NCI-H524 treated with DMSO at 0.1 percent for 48 hours (cell line): ENCODE results near the gene TSHZ2.
A peak's percentile ranks its signal among the peaks of the same experiment; 100 is the strongest.
"Not testable (repeated sequence)": the region's sequence is repeated elsewhere in the genome, so short reads cannot be mapped to it uniquely, and the experiment has no call there.

ENCODE experiments used
- DNase-seq: peaks from one replicate; lab custom pipeline; 2025; lab: John Stamatoyannopoulos, UW

TSHZ2 gene

DNA sequence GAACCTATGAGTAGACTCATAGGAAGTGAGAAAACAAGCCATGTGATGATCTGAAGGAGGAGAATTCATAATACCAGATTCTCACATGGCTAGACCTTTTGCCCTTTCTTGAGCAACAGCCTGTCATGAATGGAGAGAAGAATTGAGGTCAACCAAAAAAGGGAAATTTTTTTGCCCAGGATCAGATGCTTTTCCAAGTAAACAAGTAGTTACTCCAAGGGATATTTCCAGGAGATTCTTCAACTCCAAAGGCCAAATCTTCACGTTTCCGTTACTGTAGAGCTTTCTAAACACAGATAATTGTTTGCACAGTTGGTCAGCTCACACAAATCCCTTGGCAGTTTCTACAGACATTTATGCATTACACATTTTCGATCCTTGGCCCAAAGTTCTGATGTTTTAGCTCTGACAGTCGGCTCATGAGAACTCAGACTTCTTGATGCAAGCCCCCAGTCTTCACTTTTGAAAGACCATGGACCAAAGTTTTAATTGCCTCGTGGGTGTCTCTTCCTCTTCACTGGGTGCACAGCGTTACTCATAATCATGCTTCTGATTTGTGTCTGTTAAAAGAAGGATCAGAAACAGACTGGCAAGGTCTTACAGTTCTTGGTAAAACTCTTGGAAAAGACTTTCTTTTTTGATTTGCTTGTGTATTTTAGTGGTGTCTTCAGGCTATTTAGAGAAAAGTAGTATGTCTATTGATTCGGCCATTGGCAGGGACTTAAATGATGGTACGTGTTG is 115.0 kb downstream of the TSHZ2 start:
- no peak for DNase-seq

DNA sequence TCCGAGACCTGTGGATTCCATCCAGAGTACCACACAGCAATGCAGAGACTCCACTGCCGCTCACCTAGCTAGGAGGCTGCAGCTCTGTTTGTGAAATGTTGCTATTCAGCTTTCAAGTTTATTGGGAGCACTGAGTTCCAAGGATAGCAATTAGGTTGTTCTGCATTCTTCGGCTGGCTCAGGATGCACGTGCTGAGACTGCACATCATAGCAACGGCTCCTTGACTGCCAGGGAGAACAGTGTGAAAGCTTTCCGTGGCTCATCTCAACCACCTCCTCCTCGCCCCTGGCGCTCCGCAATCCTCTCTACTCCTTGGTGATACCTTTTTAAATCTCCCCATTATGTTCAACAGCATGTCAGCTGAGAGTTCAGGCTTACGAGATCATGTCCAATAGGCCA is 116.6 kb downstream of the TSHZ2 start:
- DNase-seq = no peak

DNA sequence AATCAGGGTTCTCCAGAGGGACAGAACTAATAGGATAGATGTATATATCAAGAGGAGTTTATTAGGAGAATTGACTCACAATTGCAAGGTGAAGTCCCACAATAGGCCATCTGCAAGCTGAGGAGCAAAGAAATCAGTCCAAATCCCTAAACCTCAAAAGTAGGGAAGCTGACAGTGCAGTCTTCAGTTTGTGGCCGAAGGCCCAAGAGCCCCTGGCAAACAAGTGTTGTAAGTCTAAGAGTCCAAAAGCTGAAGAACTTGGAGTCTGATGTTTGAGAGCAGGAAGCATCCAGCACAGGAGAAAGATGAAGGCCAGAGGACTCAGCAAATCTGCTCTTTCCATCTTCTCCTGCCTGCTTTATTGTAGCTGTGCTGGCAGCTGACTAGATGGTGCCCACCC is 117.7 kb downstream of the TSHZ2 start:
- DNase-seq = not testable (repeated sequence)

DNA sequence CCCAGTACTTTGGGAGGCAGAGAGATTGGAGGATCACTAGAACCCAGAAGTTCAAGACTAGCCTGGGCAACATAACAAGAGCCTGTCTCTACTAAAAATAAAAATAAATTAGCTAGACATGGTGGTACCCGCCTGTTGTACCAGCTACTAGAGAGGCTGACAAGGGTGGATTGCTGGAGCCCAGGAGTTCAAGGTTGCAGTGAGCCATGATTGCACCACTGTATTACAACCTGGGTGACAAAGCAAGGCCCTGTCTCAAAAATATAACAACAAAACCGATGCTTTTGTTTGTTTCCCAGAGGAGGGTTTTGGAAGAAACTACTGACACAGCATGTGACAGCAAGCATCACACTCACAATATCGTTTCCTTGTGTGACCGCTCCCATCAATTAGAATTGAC is 119.6 kb downstream of the TSHZ2 start:
- DNase-seq = no peak

DNA sequence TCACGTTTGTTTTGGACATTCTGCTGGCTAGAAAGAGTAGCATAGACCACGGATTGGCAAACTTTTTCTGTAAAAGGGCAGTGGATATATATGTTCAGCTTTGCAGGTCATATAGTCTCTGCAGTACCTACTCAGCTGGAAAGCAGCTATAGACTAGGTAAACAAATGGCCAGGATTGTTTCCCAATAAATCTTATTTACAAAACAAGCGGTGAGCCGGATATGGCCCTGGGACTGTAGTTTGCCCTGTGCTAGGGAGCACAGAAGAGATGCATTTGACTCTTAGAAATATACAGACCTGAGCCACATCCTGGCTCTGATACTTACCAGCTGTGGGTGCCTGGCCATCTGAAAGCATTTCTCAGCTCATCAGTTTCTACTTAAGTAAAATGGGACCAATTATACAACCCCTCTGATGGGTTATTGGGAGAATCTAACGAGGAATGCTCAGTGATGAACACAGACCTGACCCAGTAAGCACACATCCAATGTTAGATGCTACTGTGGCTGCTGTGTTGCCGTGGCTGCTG is 120.7 kb downstream of the TSHZ2 start:
- no peak for DNase-seq

DNA sequence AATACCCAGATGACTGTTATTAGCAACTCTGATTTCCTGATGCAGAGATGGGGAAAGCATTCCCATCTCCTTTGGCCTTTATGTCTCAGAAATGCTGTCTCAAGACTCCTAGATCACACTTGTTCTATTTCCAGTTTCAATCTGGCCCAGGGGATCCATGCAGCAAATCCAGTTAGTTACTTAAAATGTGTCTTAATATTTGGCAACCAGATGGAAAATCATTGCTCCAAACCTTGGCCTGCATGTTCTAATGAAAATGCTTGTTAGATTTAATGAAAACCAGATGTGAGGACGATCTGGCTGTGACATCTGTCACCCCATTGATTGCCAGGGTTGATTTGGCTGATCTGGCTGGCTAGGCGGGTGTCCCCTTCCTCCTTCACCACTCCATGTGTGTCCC is 125.2 kb downstream of the TSHZ2 start:
- peak; percentile 68 for DNase-seq

DNA sequence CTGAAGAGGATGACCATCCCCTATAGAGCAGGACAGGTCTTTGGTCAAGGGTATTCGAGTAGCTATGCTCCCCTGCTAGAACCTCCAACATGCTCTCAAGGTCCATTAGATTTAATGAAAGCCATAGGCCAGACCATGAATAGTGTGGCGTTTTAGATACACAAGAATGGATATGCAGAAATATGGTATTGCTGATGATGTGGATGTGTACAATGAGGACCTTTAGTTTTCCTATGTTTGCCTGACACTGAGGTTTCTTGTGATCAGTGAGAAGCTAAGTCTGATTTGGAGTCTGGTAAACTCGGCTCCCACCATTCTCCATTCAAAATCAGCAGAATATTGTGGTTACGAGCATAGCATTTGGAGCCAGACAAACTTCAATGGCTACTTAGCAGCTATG is 125.6 kb downstream of the TSHZ2 start:
- peak; percentile 52 for DNase-seq

DNA sequence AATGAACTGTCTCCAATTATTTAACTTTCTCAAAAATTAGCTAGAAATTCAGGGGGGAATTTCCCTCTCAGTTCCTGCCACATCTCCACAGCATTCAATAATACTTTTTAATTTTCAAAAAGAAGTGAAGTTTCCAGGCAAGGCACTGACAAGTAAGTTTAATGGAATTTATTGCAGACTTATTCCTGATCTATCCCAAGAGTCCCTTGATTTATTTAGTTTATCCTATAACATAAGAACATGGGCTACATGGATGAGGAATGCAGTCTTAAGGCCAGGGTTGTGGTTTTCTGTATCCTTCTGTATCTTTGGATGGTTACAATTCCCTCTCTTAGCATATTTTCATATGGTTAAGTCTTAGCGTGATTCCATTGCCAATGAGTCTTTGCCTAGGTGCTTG is 126.5 kb downstream of the TSHZ2 start:
- no peak for DNase-seq

DNA sequence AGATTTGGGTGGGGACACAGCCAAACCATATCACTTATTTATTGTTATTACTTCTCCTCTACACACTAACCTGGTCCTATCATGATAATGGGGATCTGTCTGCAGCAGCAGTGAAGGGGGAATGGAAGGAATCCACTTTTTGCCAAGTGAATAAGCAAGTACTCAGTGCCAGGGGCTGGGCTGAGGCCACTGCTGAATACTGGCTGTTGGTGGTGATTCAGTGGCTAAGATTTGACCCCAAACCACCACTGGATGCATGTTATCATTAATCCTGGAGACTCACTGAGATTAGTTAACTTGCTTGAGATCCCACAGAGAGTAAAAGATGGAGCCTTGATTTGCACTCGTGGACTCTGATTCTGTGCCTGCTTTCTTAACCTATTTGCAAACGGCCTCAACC is 127.7 kb downstream of the TSHZ2 start:
- DNase-seq = no peak

DNA sequence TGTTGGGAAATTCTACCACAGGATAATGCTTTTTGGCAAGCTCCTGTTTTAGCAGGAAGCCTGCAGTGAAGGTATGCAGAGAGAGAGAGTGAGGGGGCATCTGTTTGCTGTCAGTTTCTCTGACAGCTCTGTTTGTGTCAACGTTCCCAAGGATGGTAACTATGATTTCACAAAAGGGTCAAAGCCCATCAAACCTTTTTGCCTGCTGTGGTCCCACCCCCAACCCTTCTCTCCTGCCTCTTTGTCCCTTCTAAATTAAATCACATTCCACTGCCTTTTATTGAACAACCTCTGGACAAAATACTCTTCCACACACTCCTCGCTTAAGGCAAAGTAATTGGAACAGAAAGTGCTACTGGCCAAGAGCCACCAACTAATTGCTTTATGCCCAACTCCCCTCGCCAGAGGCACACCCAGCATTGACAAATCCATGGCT is 128.3 kb downstream of the TSHZ2 start:
- DNase-seq = no peak

DNA sequence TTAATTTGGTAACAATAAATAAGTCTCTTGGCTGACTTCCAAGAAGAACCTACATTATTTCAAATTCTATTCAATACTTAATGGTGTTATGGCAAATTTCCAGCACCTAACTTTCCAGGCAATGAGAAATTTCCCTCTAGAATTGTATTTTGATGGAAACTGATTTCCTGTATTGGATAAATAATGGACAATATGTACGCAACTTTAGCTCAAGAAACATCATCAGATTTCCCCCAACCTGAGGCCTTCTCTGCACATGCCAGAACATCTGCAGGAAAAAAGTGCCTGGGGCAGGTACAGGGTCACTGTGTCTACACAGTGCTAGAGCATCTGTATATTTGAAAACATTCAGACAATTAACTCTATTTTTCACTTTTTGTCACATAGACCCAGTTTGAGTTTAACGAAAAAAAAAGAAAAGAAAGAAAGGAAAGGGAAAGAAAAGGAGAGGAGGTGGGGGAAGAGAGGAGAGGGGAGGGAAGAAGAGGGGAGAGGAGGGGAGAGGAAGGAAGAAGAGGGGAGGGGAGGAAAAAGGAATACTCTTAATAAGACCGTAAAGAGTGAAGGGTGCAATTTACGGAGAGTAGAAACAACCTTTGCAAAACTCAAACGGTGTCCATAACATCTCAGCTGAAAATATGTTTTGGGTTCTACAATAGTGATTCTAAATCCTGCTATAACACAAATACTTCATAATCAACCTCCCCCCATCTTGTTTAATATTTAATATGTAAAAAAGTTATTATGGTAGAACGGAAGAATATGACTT is 130.0 kb downstream of the TSHZ2 start:
- no peak for DNase-seq

DNA sequence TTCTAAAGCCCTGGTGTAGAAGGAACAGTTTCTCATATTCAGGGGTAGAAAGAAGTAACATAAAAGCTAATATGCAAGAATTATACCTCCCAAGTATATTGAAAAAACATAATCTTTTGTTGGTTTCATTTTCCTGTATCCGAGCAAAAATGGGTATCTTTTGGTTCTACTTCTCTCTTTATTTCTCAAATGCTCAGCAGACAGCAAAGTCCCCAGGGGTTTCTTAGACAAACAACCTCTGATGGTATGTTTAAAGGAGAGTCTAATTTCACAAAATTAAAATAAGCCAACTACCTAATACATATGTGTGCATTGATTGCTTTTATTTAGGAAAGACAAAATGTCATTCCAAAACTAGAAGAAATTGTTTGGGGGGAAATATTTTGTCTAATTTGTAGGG is 131.0 kb downstream of the TSHZ2 start:
- no peak for DNase-seq

DNA sequence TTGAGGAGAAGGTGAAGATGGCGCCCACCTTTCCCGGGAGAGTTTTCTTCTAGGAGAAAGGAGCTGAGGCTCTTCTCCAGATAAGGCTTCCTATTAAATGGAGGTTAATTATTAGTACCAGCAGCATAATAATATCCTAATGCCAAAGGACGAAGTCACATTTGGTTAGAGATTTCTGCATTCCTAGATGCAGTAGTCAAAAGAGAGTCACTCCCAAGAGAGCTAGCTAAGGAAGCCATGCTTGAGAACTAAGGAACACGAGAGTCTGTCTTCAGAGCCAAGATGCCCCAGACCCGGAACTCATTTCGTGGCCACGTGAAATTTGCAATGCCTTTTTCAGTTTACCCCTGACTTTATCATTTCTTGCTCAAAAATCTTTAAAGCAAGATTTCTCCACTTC is 132.7 kb downstream of the TSHZ2 start:
- DNase-seq = no peak

DNA sequence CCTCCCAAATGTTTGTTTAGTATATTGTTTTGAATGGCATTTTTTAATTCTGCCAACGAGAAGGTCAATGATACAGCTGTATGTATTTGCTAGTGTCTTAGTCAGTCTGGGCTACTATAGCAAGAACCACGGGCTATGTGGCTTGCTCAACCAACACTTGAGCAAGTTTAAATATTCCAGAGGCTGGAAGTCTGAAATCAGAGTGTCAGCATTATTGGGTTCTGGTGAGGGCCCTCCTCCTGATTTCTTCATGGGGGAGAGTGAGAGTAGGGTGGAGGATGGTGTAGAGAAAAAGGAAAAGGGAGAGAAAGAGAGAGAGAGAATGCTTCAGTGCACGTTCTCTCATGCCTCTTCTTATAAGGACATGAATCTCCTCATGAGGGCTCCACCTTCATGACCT is 144.6 kb downstream of the TSHZ2 start:
- no peak for DNase-seq

DNA sequence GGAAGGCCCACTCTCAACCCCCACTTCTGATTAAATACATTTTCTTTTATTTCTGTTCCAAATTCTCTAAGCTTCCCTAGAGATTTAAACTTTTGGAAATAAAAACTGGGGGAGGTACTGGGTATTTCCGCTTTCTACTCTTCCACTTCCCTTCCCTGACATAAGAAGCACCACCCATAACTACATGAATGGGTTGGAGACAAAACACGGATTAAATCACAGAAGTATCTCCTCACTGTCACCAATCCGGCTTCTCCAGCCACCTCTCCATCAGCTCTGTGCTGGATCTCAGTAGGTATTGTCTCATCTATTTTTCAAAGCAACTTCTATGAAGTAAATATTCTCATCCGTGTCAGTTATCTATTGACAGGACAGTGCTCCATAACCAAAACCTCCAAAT is 150.7 kb downstream of the TSHZ2 start:
- no peak for DNase-seq

DNA sequence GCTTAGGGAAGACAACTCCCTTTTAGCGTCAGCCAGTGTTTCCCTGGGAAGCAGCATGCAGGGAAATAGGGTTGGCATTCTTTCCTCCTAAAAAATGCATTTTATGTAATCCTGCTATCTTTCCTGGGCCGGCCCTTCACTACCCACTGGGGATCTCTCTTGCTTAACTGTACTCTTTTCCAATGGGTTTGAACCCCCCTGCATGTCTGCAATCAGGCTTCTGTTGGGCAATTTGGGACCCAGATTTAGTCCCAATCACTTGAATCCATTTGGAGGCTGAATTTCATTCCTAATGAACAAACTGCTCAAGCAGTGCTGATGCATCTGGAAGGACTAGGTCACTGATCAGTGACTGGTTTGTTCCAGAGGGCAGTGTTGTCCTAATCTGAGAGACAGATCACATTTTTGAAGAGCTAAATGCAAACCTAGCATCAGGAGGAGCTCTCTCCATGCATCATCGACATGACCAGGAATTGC is 152.0 kb downstream of the TSHZ2 start:
- no peak for DNase-seq

DNA sequence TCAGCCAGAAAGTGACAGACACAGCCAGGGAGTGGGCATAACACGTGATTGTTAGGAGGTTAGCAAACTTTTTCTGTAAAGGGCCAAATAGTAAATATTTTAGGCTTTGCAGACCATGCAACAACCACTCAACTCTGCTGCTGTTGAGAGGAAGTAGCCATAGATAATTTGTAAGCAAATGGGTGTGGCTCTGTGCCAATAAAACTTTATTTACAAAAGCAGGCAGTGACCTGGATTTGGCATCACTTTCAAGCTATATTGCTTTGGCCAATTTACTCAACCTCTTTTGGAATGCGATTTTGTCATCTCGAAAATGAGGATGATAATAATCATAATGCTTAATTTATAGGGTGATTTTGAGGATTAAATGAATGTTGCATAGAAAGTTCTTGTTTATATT is 152.6 kb downstream of the TSHZ2 start:
- DNase-seq = no peak

DNA sequence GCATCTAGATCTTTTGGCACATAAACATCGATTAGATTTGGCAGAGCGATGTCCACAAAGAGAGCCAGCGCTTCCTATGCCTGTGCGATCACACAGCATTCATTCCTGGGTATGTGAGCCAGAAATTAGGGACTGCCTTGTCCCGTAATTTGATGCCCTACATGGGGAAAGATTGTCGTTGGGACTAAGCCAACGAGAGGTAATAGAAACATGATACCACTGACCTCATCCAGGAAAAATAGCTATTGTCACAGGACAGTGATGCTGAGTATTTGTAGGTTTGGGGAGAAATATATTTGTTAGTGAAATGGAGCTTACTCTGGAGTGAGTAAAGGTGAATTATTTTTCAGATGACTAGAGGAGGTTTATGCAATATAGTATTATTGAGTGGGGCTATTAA is 154.0 kb downstream of the TSHZ2 start:
- DNase-seq = no peak

DNA sequence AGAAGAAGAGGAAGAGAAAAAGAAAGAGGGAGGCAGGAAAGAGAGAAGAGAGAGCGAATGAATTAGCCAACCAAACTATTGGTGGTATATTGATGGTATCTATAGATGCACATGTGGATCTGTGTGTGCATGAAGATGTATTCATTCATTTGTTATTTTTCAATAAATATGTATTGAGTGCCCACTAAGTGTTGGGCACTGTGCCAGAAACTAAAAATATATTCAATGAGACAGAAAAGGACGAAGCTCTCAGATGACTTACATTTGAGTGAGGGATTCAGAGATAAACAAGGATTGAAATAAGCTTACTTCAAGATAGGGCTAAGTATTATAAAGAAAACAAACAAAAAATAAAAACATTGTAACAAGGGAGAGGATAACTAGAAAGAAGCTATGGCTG is 154.9 kb downstream of the TSHZ2 start:
- DNase-seq = no peak

DNA sequence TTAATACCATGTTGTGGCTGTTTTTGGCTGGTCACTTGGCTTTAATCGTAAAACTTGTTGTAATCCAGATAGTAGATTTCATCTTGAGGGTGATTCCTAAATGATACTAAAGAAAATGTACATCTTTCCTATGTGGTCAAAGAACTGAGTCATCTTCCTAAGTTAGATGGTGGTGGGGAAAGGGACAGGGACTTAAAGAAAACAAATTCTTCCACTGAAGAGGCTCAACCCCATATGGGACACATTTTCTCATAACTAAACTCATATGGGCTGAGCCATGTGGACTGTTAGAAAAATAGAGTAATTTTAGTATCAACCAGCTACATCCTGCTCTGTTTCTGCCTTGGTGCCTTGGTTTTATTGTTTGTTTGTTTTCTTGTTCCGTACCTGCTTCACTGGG is 155.8 kb downstream of the TSHZ2 start:
- DNase-seq = no peak

DNA sequence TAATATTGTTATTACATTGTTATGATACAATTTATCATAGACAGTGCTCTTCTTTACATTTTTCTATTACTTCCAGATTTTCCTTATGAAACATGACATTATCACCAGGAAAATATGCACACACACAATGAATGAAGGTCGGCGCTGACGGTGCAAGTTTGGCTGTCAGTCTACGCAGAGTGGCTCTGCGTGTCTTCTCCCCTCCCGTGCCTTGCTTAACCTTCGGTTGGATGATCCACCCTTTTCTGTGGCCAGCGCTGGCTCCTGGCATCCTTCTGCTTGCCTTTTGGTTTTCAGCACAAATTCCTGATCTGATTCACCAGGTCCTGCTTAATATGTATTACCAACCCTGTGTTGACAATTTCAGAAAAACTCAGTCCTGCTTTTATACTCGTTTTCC is 157.4 kb downstream of the TSHZ2 start:
- no peak for DNase-seq

DNA sequence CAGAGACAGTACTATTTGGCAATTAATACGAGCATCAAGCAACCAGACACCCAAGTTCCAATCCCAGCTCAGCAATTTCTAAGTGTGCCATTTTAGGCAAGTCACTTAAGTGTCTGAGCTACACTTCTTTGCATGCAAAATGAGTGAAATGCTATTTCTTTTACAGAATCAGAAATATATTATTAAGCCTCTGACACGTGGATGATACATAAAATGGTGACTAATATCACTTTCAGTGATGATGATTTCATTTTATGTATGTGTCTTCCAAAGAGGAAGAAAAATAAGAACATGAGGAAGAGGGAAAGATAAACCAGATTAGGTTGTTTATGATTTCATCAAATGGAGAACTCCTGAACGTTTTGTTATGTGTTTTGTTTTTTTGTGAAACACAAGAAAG is 158.6 kb downstream of the TSHZ2 start:
- no peak for DNase-seq

DNA sequence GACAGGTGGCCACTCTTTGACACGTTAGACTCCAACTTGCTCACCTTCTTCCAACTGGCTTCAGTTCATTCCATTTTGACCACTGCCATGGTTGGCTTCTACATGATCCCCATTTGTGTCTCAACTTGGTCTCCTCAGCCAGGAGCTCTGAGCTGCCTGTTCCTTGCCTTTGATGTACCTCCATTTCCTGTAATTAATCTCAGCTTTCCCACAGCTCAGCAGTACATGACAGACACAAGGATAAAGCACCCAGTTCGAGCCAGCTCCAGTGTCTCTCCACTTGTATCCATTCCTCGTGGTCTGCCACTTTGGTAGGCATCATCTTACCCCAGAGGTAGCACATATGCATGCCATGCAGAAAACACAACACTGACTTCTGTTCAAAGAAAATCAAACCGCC is 161.0 kb downstream of the TSHZ2 start:
- DNase-seq = no peak
